ENCODE measurements around the gene FLAD1. TPM values are rescaled to one million over a fixed set of nuclear protein-coding genes. Genes with fewer than 3 reads are reported as not detected.
A peak's percentile ranks its signal among the peaks of the same experiment; 100 is the strongest.

FLAD1 gene
- total RNA-seq, 4 donors from 2014 or later, result 26.6 to 36.8 (median 31.7) TPM

- ATAC-seq (no peak), DNase-seq (peak in 1 of 2 donors; percentile 42)
- H3K27me3 ChIP-seq, result no peaks in the 10 kb centered on the region
- peak in 1 of 5 experiments; percentile 21 for TF ChIP-seq CTCF (IDR thresholded peaks at IDR 0.05 in 4 of 5, conservative IDR thresholded peaks at IDR 0.05 in 1 of 5)
- TF ChIP-seq POLR2A (IDR thresholded peaks at IDR 0.05), result no peak
- no peaks in the 10 kb centered on the region for H3K36me3 ChIP-seq
- no peak overlapping the region for H3K27ac ChIP-seq
- no peaks in the 10 kb centered on the region for H3K9me3 ChIP-seq
- intact Hi-C loops (cut with DNase I; ENCODE audit: low total_unique reads), result no loop called here
- in situ Hi-C loops (cut with MboI; ENCODE audit: low sequenced_read_pairs in 4 of 4), result loop anchor here in 1 of 4 donors (5.0 kb wide), 1 partner anchor 36 kb away; the partner anchor contains the start of gene PYGO2
- H3K4me3 ChIP-seq, result no peak overlapping the region
- H3K4me1 ChIP-seq, result peaks cover 13 to 23% of the 10 kb centered on the region in 2 donors
These were observed 15.1 kb downstream of the FLAD1 start for GRCh38 chr1:154998201-154998780.

GRCh38 chr1:154998818-154999570 is 15.8 kb downstream of the FLAD1 start:
- peak in 1 of 2 donors; percentile 41 for DNase-seq
- in situ Hi-C loops (cut with MboI; ENCODE audit: low sequenced_read_pairs in 4 of 4), result loop anchor here in 1 of 4 donors (5.0 kb wide), 1 partner anchor 37 kb away; the partner anchor contains the start of gene PYGO2

GRCh38 chr1:154999571-155000410 is 16.6 kb downstream of the FLAD1 start:
- Histone ChIP-seq H3K27ac (peak overlapping the region; percentile 95 to 99 (median 98)), H3K9me3 (no peaks in the 10 kb centered on the region), H3K4me3 (peak overlapping the region; percentile 83 to 99 (median 94)), H3K27me3 (no peaks in the 10 kb centered on the region), H3K4me1 (peaks cover 18 to 31% of the 10 kb centered on the region in 2 donors), H3K36me3 (no peaks in the 10 kb centered on the region)
- peak in 1 of 2 donors; percentile 60 for DNase-seq
- TF ChIP-seq CTCF (IDR thresholded peaks at IDR 0.05 in 4 of 5, conservative IDR thresholded peaks at IDR 0.05 in 1 of 5), result no peak
- peak in 1 of 2 donors; percentile 1 for TF ChIP-seq POLR2A (IDR thresholded peaks at IDR 0.05)
- in situ Hi-C loops (cut with MboI; ENCODE audit: low sequenced_read_pairs in 4 of 4) (loop anchor here in 1 of 4 donors (5.0 kb wide), 1 partner anchor 37 kb away; the partner anchor contains the start of gene PYGO2), intact Hi-C loops (cut with DNase I; ENCODE audit: low total_unique reads) (loop anchor here (1.0 to 10.0 kb wide), 9 partner anchors 17 to 1495 kb away; partner anchors contain the start of genes CKS1B, FLAD1, PMVK and SLC50A1)
- ATAC-seq, result no peak

More at GRCh38 chr1:154998818-154999570, 15.8 kb downstream of the FLAD1 start:
- Histone ChIP-seq H3K4me1 (peaks cover 13 to 23% of the 10 kb centered on the region in 2 donors), H3K36me3 (no peaks in the 10 kb centered on the region), H3K27me3 (no peaks in the 10 kb centered on the region), H3K4me3 (peak overlapping the region; percentile 83 to 99 (median 94)), H3K9me3 (no peaks in the 10 kb centered on the region), H3K27ac (peak overlapping the region; percentile 95 to 99 (median 98))
- intact Hi-C loops (cut with DNase I; ENCODE audit: low total_unique reads), result loop anchor here (1.0 kb wide), 1 partner anchor 37 kb away; no protein-coding TSS in a partner anchor
- TF ChIP-seq POLR2A (IDR thresholded peaks at IDR 0.05) (peak in 1 of 2 donors; percentile 5), CTCF (IDR thresholded peaks at IDR 0.05 in 4 of 5, conservative IDR thresholded peaks at IDR 0.05 in 1 of 5) (peak; percentile 52 to 79 (median 65))
- ATAC-seq, result no peak

GRCh38 chr1:155000411-155000725 is 17.2 kb downstream of the FLAD1 start:
- H3K36me3 ChIP-seq, result no peaks in the 10 kb centered on the region
- ATAC-seq (no peak), DNase-seq (no peak)
- intact Hi-C loops (cut with DNase I; ENCODE audit: low total_unique reads), result loop anchor here (1.0 to 10.0 kb wide), 8 partner anchors 18 to 1494 kb away; partner anchors contain the start of genes CKS1B, FLAD1, PMVK and SLC50A1
- TF ChIP-seq POLR2A (IDR thresholded peaks at IDR 0.05), result no peak
- TF ChIP-seq CTCF (IDR thresholded peaks at IDR 0.05 in 4 of 5, conservative IDR thresholded peaks at IDR 0.05 in 1 of 5), result no peak
- no peaks in the 10 kb centered on the region for H3K9me3 ChIP-seq
- in situ Hi-C loops (cut with MboI; ENCODE audit: low sequenced_read_pairs in 4 of 4), result no loop called here
- peaks cover 20 to 37% of the 10 kb centered on the region in 2 donors for H3K4me1 ChIP-seq
- peak overlapping the region; percentile 95 to 99 (median 98) for H3K27ac ChIP-seq
- peak overlapping the region; percentile 83 to 99 (median 94) for H3K4me3 ChIP-seq
- no peaks in the 10 kb centered on the region for H3K27me3 ChIP-seq

Measured in gastrocnemius medialis (tissue), 4 donors.